Measurements from ENCODE around the gene DOC2B.

DNA sequence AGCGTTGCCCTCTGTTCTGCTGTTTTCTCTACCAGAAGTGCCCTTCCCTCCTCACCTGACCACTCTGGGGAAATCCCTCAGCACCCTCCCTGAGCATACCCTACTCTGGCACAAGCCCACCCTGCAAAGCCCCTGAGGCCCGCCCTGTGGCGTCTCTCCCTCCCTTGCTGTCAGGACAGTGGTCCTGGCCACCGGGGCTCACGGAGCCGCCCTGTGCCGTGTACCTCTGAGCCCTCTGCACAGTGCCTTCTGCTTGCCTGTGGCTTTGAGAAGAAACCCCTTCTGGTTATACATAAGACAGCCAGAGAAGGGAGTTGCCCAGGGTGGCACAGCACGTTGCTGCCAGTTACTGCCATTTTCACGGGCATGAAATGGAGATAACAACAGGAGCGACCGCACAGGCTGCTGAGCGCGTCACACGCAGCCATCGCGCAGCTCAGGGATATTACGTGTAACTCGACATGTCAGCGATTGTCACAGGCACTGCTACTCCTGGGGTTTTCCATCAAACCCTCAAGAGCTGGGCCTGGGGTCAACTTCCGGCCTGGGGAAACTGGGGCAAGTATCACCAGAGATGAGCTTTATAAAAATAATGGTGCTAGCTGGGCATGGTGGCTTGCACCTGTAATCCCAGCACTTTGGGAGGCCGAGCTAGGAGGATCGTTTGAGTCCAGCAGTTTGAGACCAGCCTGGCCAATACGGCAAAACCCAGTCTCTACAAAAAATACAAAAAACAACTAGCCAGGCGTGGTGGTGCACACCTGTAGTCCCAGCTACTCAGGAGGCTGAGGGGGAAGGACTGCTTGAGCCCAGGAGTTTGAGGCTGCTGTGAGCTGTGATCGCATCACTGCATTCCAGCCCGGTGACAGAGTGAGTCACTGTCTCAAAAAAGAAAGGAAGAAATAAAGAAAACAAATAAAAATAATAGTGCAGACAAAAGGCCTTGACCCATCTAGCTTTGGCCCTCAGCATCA lies 29.3 kb downstream of the DOC2B start:
- no peak for TF ChIP-seq FOXK2 (IDR thresholded peaks at IDR 0.05)
- no peak for TF ChIP-seq LEF1 (IDR thresholded peaks at IDR 0.05; ENCODE audit: borderline replicate concordance)
- no peak for TF ChIP-seq HDGF (IDR thresholded peaks at IDR 0.05; ENCODE audit: borderline replicate concordance)
- TF ChIP-seq SUZ12 (IDR thresholded peaks at IDR 0.05), result no peak
- TF ChIP-seq ZNF384 (IDR thresholded peaks at IDR 0.05), result no peak
- no peak for TF ChIP-seq L3MBTL2 (conservative IDR thresholded peaks at IDR 0.05)
- no peak for TF ChIP-seq SP1 (IDR thresholded peaks at IDR 0.05)
- no peak for TF ChIP-seq TARDBP (IDR thresholded peaks at IDR 0.05)
- TF ChIP-seq ARNT (IDR thresholded peaks at IDR 0.05), result no peak
- no peak for TF ChIP-seq FOXA1 (IDR thresholded peaks at IDR 0.05)
- TF ChIP-seq NFRKB (IDR thresholded peaks at IDR 0.05), result no peak
- TF ChIP-seq ELF4 (IDR thresholded peaks at IDR 0.05), result no peak
- no peak for TF ChIP-seq PKNOX1 (IDR thresholded peaks at IDR 0.05)
